Central memory CD8-positive, alpha-beta T cell (primary cell): Measurements from ENCODE around the gene MRPS18C.

Source experiments
- ATAC-seq: fragments of 150-1000 bp; cut with Tn5 transposase; replicated peaks from 2 replicates; pipeline ENCODE4 v1.10.0; 2022; ENCODE audit warnings: mild to moderate bottlenecking, moderate FRiP score, moderate number of reproducible peaks; ENCODE audit not compliant: poor library complexity, severe bottlenecking; ENCODE audit errors: extremely low read depth
- DNase-seq, 2 donors: peaks; one replicate each; pipeline ENCODE4 v3.0.0; 2021; ENCODE audit warnings: low spot score in 2 of 2
- H3K27ac Mint-ChIP-seq: one replicate; pipeline ENCODE4 v1.8.0; 2022; ENCODE audit warnings: low read depth, mild to moderate bottlenecking, moderate library complexity, mixed read lengths
- H3K27me3 Mint-ChIP-seq: one replicate; pipeline ENCODE4 v1.8.0; 2022; ENCODE audit warnings: mixed read lengths
- H3K36me3 Mint-ChIP-seq: one replicate; pipeline ENCODE4 v1.8.0; 2022; ENCODE audit warnings: mild to moderate bottlenecking, moderate library complexity, mixed read lengths; ENCODE audit not compliant: insufficient read depth
- H3K4me1 Mint-ChIP-seq: one replicate; pipeline ENCODE4 v1.8.0; 2022; ENCODE audit warnings: mixed read lengths
- H3K4me3 Mint-ChIP-seq: one replicate; pipeline ENCODE4 v1.8.0; 2022; ENCODE audit warnings: mild to moderate bottlenecking, moderate library complexity, mixed read lengths
- H3K9me3 Mint-ChIP-seq: one replicate; pipeline ENCODE4 v1.8.0; 2022; ENCODE audit warnings: mixed read lengths

Gene MRPS18C

DNA sequence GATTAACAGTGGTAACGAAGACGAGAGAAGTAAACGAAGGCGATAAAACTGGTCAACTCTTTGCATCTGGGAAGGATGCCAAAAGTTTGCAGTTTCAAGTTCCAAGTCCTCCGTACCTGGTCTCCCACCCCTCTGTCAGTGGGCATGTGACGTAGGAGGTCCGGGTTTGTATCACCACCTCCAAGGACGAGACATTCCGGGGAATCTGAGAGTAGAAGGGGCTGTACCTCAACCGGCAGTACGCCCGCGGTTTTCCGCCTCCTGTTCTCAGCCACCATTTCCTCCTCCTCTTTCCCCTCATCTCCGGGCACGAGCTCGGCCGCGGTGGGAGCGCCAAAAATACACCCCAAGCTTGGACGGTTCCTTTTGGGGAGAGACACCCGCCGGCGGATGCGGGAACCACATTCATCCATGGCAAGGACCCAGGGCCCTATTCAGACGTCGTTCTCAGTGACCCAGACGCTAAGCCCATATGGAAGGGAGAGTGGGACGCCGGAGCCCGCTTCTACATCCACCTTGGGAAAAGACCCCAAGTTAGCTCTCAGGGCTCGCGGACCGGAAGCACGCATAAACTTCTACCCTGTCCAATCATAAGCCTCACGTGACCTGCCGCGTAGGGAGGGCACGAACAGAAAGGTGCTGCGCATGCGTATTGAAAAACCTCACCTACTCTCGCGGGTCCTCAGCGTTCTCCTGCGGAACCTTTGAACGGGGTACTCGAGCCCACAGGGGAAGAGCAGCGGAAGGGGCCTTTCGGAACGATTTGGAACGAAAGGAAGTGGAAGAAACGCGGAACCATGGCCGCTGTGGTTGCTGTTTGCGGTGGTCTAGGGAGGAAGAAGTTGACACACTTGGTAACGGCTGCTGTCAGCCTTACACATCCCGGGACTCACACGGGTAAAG, at the start of gene MRPS18C, which contains the start of gene HELQ:
Gene MRPS18C, plus strand, starts transcription at position 778 of the 903 bp plus-strand sequence. Its CDS starts 20 bp downstream, at position 798.
Gene HELQ, minus strand, starts transcription at position 543 of the 903 bp plus-strand sequence. Its CDS starts 130 bp downstream, at position 413.
- H3K27me3 Mint-ChIP-seq, result no peaks in the 10 kb centered on the region
- H3K4me3 Mint-ChIP-seq, result peak within 1 kb of the TSS; percentile 98
- DNase-seq, result peak; percentile 80 to 94
- peak; percentile 91 for ATAC-seq
- H3K9me3 Mint-ChIP-seq, result no peaks in the 10 kb centered on the region
- H3K4me1 Mint-ChIP-seq, result peaks cover 34% of the 10 kb centered on the region
- H3K36me3 Mint-ChIP-seq, result peaks cover 48% of the 10 kb centered on the region
- H3K27ac Mint-ChIP-seq, result peak within 1 kb of the TSS; percentile 100

DNA sequence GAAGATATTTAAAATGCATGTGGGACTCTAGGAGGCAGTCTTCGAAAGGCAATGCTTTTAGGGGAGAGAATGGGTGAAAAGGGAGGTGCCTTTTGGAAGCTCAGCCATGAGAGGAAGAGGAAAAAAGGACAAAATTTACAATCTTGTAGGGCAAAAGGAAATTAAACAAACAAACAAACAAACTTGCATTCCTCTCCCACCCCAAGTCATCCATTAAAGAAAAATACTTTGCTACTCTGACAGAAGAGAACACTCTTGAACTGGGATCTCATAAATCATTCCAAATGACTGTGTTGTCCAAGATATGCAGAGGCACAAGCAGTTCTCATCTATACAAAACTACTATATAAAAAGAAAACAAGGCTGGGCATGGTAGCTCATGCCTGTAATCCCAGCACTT, 47.0 kb upstream of the MRPS18C start:
- ATAC-seq (no peak), DNase-seq (no peak)
- Mint-ChIP-seq H3K27ac (peak overlapping the region; percentile 26), H3K27me3 (no peaks in the 10 kb centered on the region), H3K4me1 (no peaks in the 10 kb centered on the region), H3K4me3 (no peak overlapping the region), H3K9me3 (no peaks in the 10 kb centered on the region), H3K36me3 (peaks cover 33% of the 10 kb centered on the region)

GRCh38 chr4:83413676-83414075, 42.2 kb upstream of the MRPS18C start:
- H3K9me3 Mint-ChIP-seq, result no peaks in the 10 kb centered on the region
- H3K36me3 Mint-ChIP-seq, result peaks cover 52% of the 10 kb centered on the region
- H3K27ac Mint-ChIP-seq, result no peak overlapping the region
- H3K27me3 Mint-ChIP-seq, result no peaks in the 10 kb centered on the region
- no peak overlapping the region for H3K4me3 Mint-ChIP-seq
- H3K4me1 Mint-ChIP-seq, result no peaks in the 10 kb centered on the region
- DNase-seq, result no peak
- no peak for ATAC-seq

DNA sequence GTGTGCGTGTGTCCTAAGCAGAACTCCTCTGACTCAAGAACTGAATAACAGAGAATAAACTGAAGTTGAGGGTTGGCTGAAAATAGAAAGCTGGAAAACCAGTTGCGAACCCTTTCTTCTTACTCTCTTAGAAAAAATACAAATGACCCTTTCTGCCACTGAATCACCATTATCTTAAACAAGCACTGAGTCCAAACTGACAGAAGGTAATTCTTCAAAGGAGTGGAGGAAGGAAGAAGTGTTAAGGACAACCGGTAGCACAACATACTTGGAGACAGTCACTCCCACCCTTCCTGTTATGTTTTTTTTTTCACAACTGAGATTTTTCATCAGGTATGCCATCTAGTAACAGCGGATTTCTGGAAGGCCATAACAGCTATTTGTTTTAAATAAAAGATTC, 38.3 kb upstream of the MRPS18C start:
- Mint-ChIP-seq H3K4me3 (no peak overlapping the region), H3K9me3 (no peaks in the 10 kb centered on the region), H3K27me3 (no peaks in the 10 kb centered on the region), H3K27ac (no peak overlapping the region), H3K4me1 (no peaks in the 10 kb centered on the region), H3K36me3 (peaks cover 54% of the 10 kb centered on the region)
- DNase-seq (no peak), ATAC-seq (no peak)

DNA sequence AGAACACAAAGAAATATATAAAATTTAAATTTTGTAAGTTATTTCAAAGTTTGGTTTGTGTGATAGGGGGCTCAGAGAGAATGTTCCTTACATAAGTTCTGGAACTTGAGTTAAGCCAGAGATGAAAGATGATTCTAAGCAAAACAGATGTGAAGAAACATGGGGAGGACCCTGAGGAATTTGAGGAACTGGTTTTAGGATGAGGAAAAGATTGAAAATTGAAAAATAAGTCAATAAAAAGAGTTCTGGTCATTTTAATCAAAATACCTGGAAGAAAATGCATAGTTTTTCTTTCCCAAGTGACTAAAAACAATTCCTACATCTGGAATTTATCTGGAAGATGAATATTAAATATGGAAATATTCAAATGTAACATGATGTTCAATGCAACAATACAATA, 37.6 kb upstream of the MRPS18C start:
- Mint-ChIP-seq H3K27me3 (no peaks in the 10 kb centered on the region), H3K9me3 (no peaks in the 10 kb centered on the region), H3K36me3 (peaks cover 51% of the 10 kb centered on the region), H3K27ac (no peak overlapping the region), H3K4me3 (no peak overlapping the region), H3K4me1 (no peaks in the 10 kb centered on the region)
- no peak for ATAC-seq
- no peak for DNase-seq

DNA sequence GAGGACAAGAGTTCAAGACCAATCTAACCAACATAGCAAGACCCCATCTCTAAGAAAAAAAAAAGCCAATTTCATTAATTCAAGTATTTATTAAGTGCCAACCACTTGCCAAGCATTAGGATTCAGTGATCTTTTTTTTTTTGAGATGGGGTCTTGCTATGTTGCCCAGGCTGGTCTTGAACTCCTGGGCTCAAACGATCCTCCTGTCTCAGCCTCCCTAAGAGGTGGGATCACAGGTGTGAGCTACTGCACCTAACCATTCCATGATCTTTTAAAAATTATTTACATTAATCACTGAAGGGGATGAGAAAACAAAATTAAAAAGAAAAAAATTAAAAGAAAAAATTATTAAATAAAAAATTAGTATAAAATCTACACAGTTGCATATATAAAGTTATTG, 24.7 kb upstream of the MRPS18C start:
- Mint-ChIP-seq H3K4me3 (no peak overlapping the region), H3K36me3 (peaks cover 41% of the 10 kb centered on the region), H3K27me3 (no peaks in the 10 kb centered on the region), H3K9me3 (no peaks in the 10 kb centered on the region), H3K27ac (no peak overlapping the region), H3K4me1 (no peaks in the 10 kb centered on the region)
- ATAC-seq, result no peak
- no peak for DNase-seq

- H3K36me3 Mint-ChIP-seq, result peaks cover 36% of the 10 kb centered on the region
Observed at GRCh38 chr4:83436680-83437079, 19.2 kb upstream of the MRPS18C start.

GRCh38 chr4:83438719-83439118, 17.1 kb upstream of the MRPS18C start:
- Mint-ChIP-seq H3K4me1 (no peaks in the 10 kb centered on the region), H3K4me3 (no peak overlapping the region), H3K36me3 (peaks cover 45% of the 10 kb centered on the region), H3K9me3 (no peaks in the 10 kb centered on the region), H3K27me3 (no peaks in the 10 kb centered on the region), H3K27ac (no peak overlapping the region)
- no peak for ATAC-seq
- no peak for DNase-seq

More at GRCh38 chr4:83436680-83437079, 19.2 kb upstream of the MRPS18C start:
- no peaks in the 10 kb centered on the region for H3K9me3 Mint-ChIP-seq
- H3K4me3 Mint-ChIP-seq, result no peak overlapping the region
- DNase-seq (no peak), ATAC-seq (no peak)
- H3K4me1 Mint-ChIP-seq, result no peaks in the 10 kb centered on the region
- H3K27me3 Mint-ChIP-seq, result no peaks in the 10 kb centered on the region
- H3K27ac Mint-ChIP-seq, result no peak overlapping the region

- Mint-ChIP-seq H3K27ac (no peak overlapping the region), H3K4me3 (no peak overlapping the region)
Observed at GRCh38 chr4:83440148-83440814, 15.6 kb upstream of the MRPS18C start.

GRCh38 chr4:83440899-83441298, 15.0 kb upstream of the MRPS18C start:
- DNase-seq, result no peak
- Mint-ChIP-seq H3K36me3 (peaks cover 43% of the 10 kb centered on the region), H3K4me3 (no peak overlapping the region)

More at GRCh38 chr4:83440148-83440814, 15.6 kb upstream of the MRPS18C start:
- peaks cover 44% of the 10 kb centered on the region for H3K36me3 Mint-ChIP-seq
- ATAC-seq, result no peak
- DNase-seq, result no peak
- no peaks in the 10 kb centered on the region for H3K4me1 Mint-ChIP-seq
- H3K9me3 Mint-ChIP-seq, result no peaks in the 10 kb centered on the region
- H3K27me3 Mint-ChIP-seq, result no peaks in the 10 kb centered on the region

GRCh38 chr4:83449009-83449408, 6.8 kb upstream of the MRPS18C start:
- peaks cover 27% of the 10 kb centered on the region for H3K36me3 Mint-ChIP-seq
- H3K27ac Mint-ChIP-seq, result no peak overlapping the region
- DNase-seq (no peak), ATAC-seq (no peak)
- H3K4me3 Mint-ChIP-seq, result no peak overlapping the region
- H3K27me3 Mint-ChIP-seq, result no peaks in the 10 kb centered on the region
- H3K9me3 Mint-ChIP-seq, result no peaks in the 10 kb centered on the region
- peaks cover 14% of the 10 kb centered on the region for H3K4me1 Mint-ChIP-seq

More at GRCh38 chr4:83440899-83441298, 15.0 kb upstream of the MRPS18C start:
- Mint-ChIP-seq H3K27ac (no peak overlapping the region), H3K9me3 (no peaks in the 10 kb centered on the region), H3K4me1 (no peaks in the 10 kb centered on the region), H3K27me3 (no peaks in the 10 kb centered on the region)
- ATAC-seq, result no peak

GRCh38 chr4:83454686-83455085, 1.2 kb upstream of the MRPS18C start:
- no peak for ATAC-seq
- Mint-ChIP-seq H3K4me1 (peaks cover 34% of the 10 kb centered on the region), H3K36me3 (peaks cover 44% of the 10 kb centered on the region), H3K27ac (peak overlapping the region; percentile 100), H3K27me3 (no peaks in the 10 kb centered on the region), H3K4me3 (peak overlapping the region; percentile 98), H3K9me3 (no peaks in the 10 kb centered on the region)
- DNase-seq, result no peak

- no peak for DNase-seq
- peak overlapping the region; percentile 98 for H3K4me3 Mint-ChIP-seq
- no peaks in the 10 kb centered on the region for H3K27me3 Mint-ChIP-seq
- H3K27ac Mint-ChIP-seq, result peak overlapping the region; percentile 100
- peaks cover 51% of the 10 kb centered on the region for H3K36me3 Mint-ChIP-seq
- H3K9me3 Mint-ChIP-seq, result no peaks in the 10 kb centered on the region
- no peak for ATAC-seq
- peaks cover 34% of the 10 kb centered on the region for H3K4me1 Mint-ChIP-seq
Observed at GRCh38 chr4:83456184-83456501, 285 bp downstream of the MRPS18C start.
